DND-41 (cell line): ENCODE measurements around the gene HID1.

Experiments
- CTCF ChIP-seq: IDR thresholded peaks from 2 replicates; pipeline ENCODE4 v1.5.1; 2012; ENCODE audit warnings: borderline replicate concordance, low read length, moderate library complexity, mild to moderate bottlenecking; ENCODE audit not compliant: poor library complexity, severe bottlenecking; ENCODE audit errors: extremely low read depth
- EZH2 ChIP-seq: IDR thresholded peaks from 3 replicates; pipeline ENCODE4 v1.6.1; 2012; ENCODE audit warnings: borderline replicate concordance, low read depth, mild to moderate bottlenecking, moderate library complexity, low read length, inconsistent platforms; ENCODE audit not compliant: severe bottlenecking

DNA sequence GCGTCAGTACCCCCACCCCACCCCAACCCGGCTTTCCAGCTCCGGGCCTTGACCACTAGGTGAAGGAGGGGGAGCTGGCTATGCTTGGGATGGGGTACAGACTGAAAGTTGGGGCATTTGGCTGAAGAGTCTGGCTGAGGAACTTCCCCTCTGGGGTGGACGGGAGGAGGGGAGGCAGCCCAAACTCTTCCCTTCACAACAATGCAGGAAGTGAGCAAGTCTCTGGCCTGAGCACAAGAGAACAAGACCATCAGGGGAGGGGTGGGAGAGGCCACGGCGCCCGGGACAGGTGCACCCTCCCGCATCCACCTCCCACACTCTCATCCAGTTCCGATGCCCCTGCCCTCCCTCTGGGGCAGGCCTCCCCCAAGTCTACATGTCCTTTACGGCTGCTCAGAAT, 55.1 kb downstream of the HID1 start:
- TF ChIP-seq CTCF (no peak), EZH2 (no peak)
